A375 (cell line): Measurements from ENCODE around the gene GGT6. TPM values are rescaled to one million over a fixed set of nuclear protein-coding genes. Genes with fewer than 3 reads are reported as not detected.

Experiments
- total RNA-seq: library from RNA; depleted of rRNA; stranded (reverse); fragments of >200 nt; shearing (Covaris generic); gene quantifications from 2 replicates; pipeline ENCODE4 v1.2.3, GENCODE V29; 2014; rRNA removed

GGT6 gene, protein sequence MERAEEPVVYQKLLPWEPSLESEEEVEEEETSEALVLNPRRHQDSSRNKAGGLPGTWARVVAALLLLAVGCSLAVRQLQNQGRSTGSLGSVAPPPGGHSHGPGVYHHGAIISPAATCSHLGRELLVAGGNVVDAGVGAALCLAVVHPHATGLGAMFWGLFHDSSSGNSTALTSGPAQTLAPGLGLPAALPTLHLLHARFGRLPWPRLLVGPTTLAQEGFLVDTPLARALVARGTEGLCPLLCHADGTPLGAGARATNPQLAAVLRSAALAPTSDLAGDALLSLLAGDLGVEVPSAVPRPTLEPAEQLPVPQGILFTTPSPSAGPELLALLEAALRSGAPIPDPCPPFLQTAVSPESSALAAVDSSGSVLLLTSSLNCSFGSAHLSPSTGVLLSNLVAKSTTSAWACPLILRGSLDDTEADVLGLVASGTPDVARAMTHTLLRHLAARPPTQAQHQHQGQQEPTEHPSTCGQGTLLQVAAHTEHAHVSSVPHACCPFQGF
- total RNA-seq: not detected in 2 replicates

DNA sequence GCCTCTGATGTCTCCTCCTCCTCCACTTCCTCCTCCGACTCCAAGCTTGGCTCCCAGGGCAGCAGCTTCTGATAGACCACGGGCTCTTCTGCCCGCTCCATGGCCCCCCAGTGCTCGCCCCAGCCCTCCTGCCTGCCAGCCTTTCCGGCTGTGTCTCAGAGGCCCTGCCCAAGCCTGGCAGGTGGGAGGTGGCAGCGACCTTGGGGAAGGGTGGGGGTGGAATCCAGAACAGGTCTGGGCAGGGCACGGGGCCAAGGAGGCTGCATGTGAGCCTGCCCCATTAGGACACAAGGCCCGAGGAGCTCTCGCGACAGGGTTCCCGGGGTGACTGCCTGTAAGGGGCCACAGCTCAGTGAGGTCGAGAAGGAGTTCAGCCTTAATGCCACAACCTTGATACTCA is at the start of gene GGT6:
GGT6 (minus strand) TSS at position 157 of the 400 bp plus-strand sequence; CDS start at position 101, 56 bp downstream.

DNA sequence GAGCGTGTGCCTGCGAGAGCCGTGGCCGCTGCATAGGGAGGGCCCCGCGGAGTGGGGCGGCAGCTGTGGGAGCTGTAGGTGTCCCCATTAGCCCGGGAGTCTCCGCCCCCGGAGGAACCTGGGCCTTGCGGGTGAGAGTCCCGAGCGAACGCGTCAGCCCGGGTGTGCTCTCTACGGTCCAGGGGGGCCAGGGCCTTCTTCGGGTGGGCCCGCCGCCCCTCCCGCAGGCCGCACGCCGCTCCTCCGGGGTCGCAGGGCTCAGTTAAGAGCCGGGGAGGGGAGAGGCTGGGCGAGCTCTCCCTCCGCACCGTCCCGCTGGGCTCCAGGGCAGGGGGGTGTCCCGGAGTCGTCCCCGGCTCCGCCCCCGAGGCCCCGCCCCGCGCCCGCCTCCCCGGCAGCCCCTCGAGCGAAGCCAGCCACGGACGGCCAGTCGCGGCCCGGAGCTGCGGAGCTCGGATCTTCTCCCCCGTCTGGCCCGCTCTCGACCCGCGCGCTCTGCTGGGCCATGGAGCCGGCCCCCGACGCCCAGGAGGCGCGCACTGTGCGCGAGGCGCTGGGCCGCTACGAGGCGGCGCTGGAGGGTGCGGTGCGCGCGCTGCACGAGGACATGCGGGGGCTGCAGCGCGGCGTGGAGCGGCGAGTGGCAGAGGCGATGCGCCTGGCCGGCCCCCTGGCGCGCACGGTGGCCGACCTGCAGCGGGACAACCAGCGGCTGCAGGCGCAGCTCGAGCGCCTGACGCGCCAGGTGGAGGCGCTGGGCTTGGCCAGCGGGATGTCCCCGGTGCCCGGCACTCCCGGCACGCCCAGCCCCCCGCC is 23.9 kb upstream of the GGT6 start, which contains the start of gene SMTNL2:
SMTNL2 (plus strand) TSS at position 429 of the 816 bp plus-strand sequence; CDS start at position 506, 77 bp downstream.

DNA sequence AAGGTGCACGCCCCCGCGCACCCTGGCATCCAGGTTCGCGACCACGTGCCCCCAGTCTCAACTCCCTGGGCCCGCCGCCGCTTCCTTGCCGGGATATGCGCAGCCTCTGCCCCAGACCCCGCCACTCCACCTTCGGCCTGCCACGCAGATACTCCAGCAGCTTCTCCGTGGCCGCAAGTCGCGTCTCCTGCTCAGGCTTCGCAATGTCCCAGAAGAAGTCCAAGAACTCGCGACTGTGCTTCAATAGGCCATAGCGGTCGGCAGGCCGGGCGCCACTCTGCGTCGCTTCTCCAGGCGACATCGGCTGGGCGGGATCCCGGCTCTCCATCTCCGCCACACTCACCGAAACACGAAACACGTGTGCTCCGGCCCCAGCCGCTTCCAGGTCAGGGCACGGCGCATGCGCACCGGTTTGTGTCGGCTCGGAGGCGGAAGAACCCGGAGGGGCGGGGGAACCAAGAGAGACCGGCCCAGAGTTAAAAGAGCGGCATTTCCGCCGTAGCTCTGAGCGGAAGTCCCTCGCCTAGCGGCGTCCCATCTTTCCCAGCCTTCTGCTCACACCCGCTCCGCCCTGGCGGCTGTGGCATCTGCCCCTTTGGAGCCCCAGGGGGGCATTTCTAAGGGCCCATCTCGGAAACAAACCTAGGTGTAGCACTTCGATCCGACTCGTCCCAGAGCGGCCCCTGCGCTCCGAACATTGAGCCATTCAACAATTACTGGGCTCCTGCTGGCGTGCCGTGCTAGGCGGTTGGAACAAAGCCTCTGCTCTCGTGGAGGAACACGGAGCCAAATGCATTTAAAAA is 5.2 kb downstream of the GGT6 start, which contains the start of gene MYBBP1A:
MYBBP1A (minus strand) TSS at position 388 of the 803 bp plus-strand sequence; CDS start at position 328, 60 bp downstream.

Other genes with a start within 250 kb of the GGT6 start
- gene UBE2G1, start 193.9 kb downstream of the GGT6 start, total RNA-seq: 31.5 and 45.0 TPM in 2 replicates
- gene SPNS3, start 126.6 kb downstream of the GGT6 start, total RNA-seq: 0.21 and 2.5 TPM in 2 replicates
- 0.85 and 1.8 TPM in 2 replicates for gene SPNS2, start 61.7 kb downstream of the GGT6 start, total RNA-seq
- 249 and 256 TPM in 2 replicates for gene MYBBP1A, start 5.2 kb downstream of the GGT6 start, total RNA-seq
- 0.08 TPM in 1 of 2 replicates, not detected in the other for gene SMTNL2, start 24.0 kb upstream of the GGT6 start, total RNA-seq
- gene ALOX15, start 81.1 kb upstream of the GGT6 start, total RNA-seq: not detected in 2 replicates
- 30.5 and 31.3 TPM in 2 replicates for gene PELP1, start 143.6 kb upstream of the GGT6 start, total RNA-seq
- gene ARRB2, start 150.1 kb upstream of the GGT6 start, total RNA-seq: 26.7 and 34.7 TPM in 2 replicates
- gene MED11, start 170.9 kb upstream of the GGT6 start, total RNA-seq: 29.1 and 38.1 TPM in 2 replicates
- gene ZMYND15, start 179.3 kb upstream of the GGT6 start, total RNA-seq: 0.27 and 0.38 TPM in 2 replicates
- 4.0 and 4.1 TPM in 2 replicates for gene CXCL16, start 179.4 kb upstream of the GGT6 start, total RNA-seq
- not detected in 2 replicates for gene TM4SF5, start 211.3 kb upstream of the GGT6 start, total RNA-seq
- 0.26 TPM in 1 of 2 replicates, not detected in the other for gene VMO1, start 225.8 kb upstream of the GGT6 start, total RNA-seq
- not detected in 2 replicates for gene GLTPD2, start 228.4 kb upstream of the GGT6 start, total RNA-seq
- 200 and 223 TPM in 2 replicates for gene PSMB6, start 235.6 kb upstream of the GGT6 start, total RNA-seq
- gene PLD2, start 246.6 kb upstream of the GGT6 start, total RNA-seq: 19.5 and 26.8 TPM in 2 replicates